Sigmoid colon (tissue), 4 donors: ENCODE results near the gene NTRK3.

Experiments
- EP300 ChIP-seq, 4 donors: sonication (generic); formaldehyde crosslinking; IDR thresholded peaks; one replicate each; pipeline ENCODE4 v1.6.1; 2017; ENCODE audit warnings: antibody characterized with exemption in 4 of 4
- POLR2A ChIP-seq, 2 donors: fragments of 450-650 bp; IDR thresholded peaks; one replicate each; pipeline ENCODE4 v1.6.1; 2016; ENCODE audit warnings: antibody characterized with exemption in 2 of 2, mild to moderate bottlenecking in 2 of 2, moderate library complexity in 2 of 2
- POLR2AphosphoS5 ChIP-seq, 4 donors: sonication (generic); formaldehyde crosslinking; IDR thresholded peaks; one replicate each; pipeline ENCODE4 v1.6.1; 2017; ENCODE audit warnings: antibody characterized with exemption in 4 of 4
- TF ChIP-seq, protein P1 (sequence below), 4 experiments: fragments of 450-650 bp in 3 of 4; fragments of 200-600 bp in 1 of 4; IDR thresholded peaks; one replicate each; pipeline ENCODE4 v1.5.1; 2016 to 2019; ENCODE audit warnings: antibody characterized with exemption in 4 of 4, mild to moderate bottlenecking in 3 of 4, moderate library complexity in 2 of 4

DNA sequence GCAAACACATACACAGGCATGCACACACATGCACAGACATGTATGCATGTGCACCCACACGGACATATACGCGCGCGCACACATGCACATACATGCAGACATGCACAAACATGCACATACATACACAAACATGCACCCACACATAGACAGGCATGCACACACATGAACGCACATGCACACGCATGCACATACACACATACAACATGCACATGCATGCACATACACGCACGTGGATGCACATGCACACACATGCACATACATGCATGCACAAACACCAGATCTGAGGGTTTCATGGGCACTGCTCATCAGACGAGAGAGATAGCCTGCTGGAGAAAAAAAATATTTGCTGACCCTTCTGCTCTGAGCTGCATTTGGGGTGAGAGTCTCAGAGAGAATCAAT lies 31.7 kb upstream of the NTRK3 start:
- TF ChIP-seq, protein P1, sequence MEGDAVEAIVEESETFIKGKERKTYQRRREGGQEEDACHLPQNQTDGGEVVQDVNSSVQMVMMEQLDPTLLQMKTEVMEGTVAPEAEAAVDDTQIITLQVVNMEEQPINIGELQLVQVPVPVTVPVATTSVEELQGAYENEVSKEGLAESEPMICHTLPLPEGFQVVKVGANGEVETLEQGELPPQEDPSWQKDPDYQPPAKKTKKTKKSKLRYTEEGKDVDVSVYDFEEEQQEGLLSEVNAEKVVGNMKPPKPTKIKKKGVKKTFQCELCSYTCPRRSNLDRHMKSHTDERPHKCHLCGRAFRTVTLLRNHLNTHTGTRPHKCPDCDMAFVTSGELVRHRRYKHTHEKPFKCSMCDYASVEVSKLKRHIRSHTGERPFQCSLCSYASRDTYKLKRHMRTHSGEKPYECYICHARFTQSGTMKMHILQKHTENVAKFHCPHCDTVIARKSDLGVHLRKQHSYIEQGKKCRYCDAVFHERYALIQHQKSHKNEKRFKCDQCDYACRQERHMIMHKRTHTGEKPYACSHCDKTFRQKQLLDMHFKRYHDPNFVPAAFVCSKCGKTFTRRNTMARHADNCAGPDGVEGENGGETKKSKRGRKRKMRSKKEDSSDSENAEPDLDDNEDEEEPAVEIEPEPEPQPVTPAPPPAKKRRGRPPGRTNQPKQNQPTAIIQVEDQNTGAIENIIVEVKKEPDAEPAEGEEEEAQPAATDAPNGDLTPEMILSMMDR (IDR thresholded peaks at IDR 0.05): no peak
- TF ChIP-seq POLR2A (IDR thresholded peaks at IDR 0.05) (no peak), EP300 (IDR thresholded peaks at IDR 0.05) (no peak), POLR2AphosphoS5 (IDR thresholded peaks at IDR 0.05) (no peak)
